GM10847 (cell line): ENCODE results near the gene SLC1A2.

Source experiments
- POLR2A ChIP-seq: IDR thresholded peaks from 2 replicates; pipeline ENCODE4 v1.6.1; 2011; ENCODE audit not compliant: insufficient read length; ENCODE audit errors: extremely low read depth

Gene SLC1A2

DNA sequence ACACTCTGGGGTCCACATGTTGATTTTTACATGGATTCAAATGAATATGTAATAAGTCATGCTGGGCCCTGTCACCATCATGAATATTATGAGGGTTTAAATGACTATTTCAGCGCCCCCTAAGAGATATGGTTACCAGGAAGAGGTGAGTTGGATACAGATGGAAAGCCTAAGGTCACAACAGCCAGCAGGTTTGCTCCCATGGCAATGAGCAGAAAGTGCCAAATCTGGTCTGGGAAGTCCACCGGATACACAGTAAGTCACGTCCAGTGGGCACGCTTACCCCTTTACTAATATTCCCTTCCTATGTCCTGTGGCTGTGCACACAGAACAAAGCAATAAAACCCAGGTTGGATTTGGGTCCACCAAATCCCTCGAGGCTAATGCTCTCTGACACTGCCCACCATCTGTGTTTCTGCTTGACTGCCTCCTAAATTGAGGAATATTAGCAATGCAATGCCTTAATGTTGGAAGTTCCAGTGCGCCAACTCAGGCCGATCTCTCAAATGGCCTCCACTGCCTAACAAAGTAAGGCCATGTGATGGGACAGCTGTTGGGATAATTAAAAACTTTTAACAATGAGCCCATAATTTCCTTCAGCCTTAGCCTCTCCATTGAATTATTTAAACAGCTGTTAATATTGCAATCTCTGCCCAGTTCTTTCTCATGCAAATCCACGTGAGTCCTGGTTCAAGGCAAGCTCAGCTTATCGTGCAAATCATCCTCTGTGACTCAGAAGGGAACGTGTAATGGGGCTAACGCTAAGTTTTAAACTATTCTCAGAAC is 97.6 kb downstream of the SLC1A2 start:
- no peak for TF ChIP-seq POLR2A

GRCh38 chr11:35321111-35321510 is 98.2 kb downstream of the SLC1A2 start:
- no peak for TF ChIP-seq POLR2A

DNA sequence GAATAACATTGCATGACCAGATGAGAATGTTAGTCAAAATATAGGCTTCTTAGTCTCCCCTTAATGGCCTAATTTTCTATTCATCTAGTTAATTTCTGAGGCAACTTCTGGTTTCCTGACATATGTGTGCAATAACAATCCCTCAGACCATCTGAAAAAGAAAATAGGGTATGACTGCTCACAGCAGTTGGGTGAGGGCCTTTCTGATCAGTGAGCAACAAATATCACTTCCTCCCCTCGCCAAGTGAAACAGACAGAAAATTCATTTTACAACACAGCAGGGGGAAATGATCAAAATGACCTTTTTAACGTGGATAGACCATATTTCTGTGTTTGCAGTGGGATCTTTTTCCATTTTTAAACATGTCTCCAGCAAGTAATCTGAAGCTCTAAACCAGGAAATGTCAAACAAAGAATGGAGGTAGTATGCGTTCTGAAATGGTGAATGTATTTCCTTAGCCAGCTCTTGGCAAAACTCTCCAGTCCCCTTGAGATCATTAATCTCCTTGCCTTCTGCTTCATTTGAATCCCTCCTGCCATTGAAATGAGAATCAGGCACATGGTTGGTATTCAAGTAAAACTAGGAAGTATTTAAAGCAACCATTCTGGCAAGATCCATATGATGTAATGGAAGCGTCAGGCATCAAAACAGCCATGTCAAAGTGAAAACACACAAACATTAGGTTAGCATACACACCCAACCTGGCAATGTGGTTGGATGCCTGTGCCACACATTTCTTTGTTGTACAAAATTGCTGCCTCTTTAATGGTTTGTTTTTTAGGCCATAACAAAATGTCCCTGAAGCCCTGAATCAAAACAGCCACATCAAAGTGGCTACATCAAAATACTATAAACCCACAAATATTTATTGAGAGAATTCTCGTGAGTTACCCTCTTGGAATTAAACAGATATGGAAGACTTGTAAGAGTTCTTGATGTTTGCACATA is 100.1 kb downstream of the SLC1A2 start:
- TF ChIP-seq POLR2A, result no peak

DNA sequence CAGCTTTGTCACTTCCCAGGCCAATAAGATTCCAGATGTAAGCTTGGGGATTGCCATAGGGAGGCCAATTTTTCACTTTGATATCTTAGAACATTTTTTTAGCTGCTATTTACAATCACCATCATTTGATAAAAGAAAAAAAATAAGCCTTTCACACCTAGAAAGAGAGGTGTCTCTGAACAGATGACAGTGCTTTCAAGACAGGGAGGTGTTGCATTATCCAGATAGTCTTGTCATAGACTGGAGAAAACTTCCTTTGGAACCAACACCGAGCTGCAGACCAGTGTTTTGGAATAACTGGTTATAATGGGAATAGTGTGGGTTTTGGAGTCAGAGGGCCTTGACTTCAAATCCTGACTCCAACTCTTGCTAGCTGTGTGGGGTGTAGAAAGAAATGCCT is 101.0 kb downstream of the SLC1A2 start:
- TF ChIP-seq POLR2A, result no peak

DNA sequence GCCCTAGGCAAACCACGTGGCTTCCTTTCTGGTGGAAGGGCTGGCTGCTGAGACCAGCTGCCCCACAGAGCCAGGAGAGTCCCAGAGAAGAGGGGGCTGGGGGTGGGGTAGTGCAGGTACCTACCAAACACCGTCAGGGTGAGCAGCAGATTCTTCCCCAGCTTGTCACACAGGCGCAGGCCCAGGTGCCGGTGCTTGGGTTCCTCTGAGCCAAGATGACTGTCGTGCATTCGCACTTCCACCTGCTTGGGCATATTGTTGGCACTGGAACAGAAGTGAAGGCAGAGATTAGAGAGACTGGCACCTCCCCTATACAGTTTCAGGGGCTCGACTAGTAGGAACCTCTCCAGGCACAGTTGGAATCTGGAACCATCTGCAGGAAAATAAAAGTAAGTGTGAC is 102.1 kb downstream of the SLC1A2 start:
- TF ChIP-seq POLR2A, result no peak

GRCh38 chr11:35316161-35316560 is 103.2 kb downstream of the SLC1A2 start:
- TF ChIP-seq POLR2A, result no peak

GRCh38 chr11:35313760-35314153 is 105.6 kb downstream of the SLC1A2 start:
- no peak for TF ChIP-seq POLR2A

- TF ChIP-seq POLR2A, result no peak
These were observed 106.1 kb downstream of the SLC1A2 start for GRCh38 chr11:35313066-35313759.

GRCh38 chr11:35311331-35311730 is 108.0 kb downstream of the SLC1A2 start:
- no peak for TF ChIP-seq POLR2A

DNA sequence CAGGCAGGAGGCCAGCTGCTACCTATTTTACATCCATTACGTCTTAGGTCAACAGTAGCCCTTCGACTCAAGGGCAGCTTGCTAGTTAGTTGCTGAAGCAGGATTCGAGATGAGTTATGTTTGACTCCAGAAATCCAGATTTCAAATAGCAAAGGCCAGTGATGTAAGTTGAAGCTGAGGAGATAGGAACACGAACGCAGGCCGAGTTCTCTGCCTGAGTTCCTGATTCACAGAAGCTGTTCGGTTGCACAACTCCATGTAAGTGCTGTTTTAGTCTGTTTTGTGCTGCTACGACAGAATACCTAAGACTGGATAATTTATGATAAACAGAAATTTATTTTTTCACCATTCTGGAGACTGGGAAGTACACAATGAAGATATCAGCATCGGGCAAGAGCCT is 111.2 kb downstream of the SLC1A2 start:
- no peak for TF ChIP-seq POLR2A

DNA sequence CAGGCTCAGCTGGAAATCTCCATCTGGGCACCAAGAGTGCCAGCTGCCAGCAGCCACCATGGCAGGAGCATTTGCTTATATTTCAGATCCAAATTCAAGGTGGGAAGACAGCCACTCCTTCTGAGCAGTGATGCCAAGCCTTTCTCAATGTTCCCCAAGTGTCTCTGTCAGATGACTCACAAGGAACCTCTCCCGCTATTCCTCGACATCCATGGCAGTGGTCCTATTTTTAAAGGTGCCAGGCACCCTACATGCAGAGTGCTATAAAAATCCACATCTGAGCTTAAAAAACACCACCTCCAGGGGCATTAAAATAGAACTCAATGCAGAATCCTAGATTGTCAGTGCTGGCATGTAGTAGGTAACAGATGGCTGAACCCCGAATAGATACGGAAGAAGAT is 112.1 kb downstream of the SLC1A2 start:
- no peak for TF ChIP-seq POLR2A

DNA sequence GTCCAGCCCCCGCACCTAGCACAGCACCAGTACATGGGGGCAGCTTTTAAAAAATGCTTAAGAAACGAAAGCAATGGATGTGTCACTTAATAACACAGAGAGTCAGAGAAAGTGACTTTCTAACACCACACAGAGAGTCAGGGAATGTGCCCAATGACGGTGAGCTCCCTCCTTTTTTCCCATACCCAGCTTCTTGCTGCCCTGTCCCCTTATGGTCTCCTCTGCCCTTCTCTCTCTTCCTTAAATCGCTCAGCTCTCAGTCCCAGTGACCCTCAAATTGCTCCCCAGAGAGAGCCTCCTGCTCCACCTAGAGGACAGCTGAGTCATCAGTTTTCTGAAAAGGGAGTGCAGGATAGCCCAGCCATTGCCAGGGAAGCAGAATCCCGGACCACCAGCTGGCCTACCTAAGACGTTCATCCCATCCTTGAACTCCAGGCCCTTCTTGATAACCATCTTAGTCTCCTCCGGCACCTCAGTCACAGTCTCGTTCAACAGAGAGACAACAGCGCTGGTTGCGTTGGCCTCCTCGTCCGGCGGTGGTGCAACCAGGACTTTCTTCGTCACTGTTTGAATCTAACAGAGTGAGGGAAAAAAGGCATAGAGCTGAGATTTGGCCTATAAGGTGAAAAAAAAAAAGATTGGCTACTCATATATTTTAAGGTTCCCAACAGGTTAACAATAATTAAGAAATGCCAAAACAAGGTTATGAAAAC is 113.5 kb downstream of the SLC1A2 start:
- no peak for TF ChIP-seq POLR2A

DNA sequence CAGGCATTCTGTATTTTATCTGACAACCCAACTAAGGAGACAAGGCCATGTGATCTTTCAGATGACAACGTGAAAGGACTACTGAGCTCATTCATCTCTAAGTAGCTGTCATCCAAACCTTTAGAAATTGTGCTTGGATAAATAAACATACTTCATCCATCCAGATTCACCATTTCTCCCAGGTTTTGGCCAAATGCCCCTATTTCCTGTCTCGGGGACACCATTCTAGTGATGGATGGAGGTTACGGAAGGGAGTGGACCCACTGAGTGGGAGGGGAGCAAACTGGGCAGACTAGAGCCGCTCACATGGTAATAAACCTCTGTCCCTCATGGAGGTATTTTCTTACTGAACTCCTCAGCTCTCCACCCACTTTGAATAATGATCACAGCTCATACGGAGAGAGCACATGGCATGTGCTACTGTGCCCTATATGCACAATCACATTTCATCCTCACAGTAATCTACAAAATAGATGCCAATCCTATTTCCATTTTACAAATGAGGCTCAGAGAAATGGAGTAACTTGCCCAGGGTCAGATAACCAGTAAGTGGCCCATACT is 114.4 kb downstream of the SLC1A2 start:
- no peak for TF ChIP-seq POLR2A

DNA sequence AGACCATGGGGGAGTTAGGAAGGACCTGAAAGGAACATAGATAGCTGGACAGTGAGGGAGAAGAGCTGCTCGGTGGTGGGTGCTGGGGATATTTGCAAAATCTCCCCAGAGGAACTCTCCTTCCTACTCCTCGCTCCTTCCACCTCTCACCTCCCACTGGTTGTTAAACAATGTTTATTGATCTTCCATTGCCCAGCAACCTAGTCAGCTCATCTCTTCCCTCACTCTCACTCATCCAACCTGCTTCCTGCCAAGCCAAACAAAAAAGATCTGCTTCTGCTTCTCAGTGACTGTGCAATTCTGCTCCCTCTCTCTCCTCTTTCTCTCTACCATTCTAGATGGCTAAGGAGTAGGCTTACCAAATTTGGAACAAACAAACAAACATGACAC is 115.0 kb downstream of the SLC1A2 start:
- no peak for TF ChIP-seq POLR2A
